Endodermal cell (in vitro differentiated cells): Measurements from ENCODE around the gene CD14. TPM values are rescaled to one million over a fixed set of nuclear protein-coding genes. Genes with fewer than 3 reads are reported as not detected.

ENCODE experiments used
- DNase-seq: peaks from one replicate; pipeline ENCODE4 v3.0.0-alpha.2; 2017
- H3K27ac ChIP-seq: 2 replicates; pipeline ENCODE4 v1.5.1; 2013; ENCODE audit warnings: mild to moderate bottlenecking, low read depth, low read length, moderate library complexity
- H3K27me3 ChIP-seq: 2 replicates; pipeline ENCODE4 v1.6.1; 2013; ENCODE audit warnings: mild to moderate bottlenecking, low read length, moderate library complexity; ENCODE audit not compliant: insufficient read depth, control insufficient read depth, poor library complexity, severe bottlenecking
- H3K36me3 ChIP-seq: 2 replicates; pipeline ENCODE4 v1.7.0; 2013; ENCODE audit warnings: mild to moderate bottlenecking, low read length, moderate library complexity; ENCODE audit not compliant: control insufficient read depth, insufficient read depth
- H3K4me1 ChIP-seq: one replicate; pipeline ENCODE4 v1.7.0; 2013; ENCODE audit warnings: low read length; ENCODE audit not compliant: control insufficient read depth, insufficient read depth
- H3K4me3 ChIP-seq: 2 replicates; pipeline ENCODE4 v1.5.1; 2013; ENCODE audit warnings: mild to moderate bottlenecking, low read length, moderate library complexity
- H3K9ac ChIP-seq: 2 replicates; pipeline ENCODE4 v1.6.1; 2013; ENCODE audit warnings: mild to moderate bottlenecking, low read length, moderate library complexity; ENCODE audit not compliant: poor library complexity, severe bottlenecking; ENCODE audit errors: extremely low read depth
- H3K9me3 ChIP-seq: 2 replicates; pipeline ENCODE4 v1.6.1; 2013; ENCODE audit warnings: mild to moderate bottlenecking, low read length, moderate library complexity; ENCODE audit not compliant: control insufficient read depth
- H3K27ac Mint-ChIP-seq: 2 replicates; pipeline ENCODE4 v1.8.0; 2020; ENCODE audit warnings: mixed read lengths
- H3K27me3 Mint-ChIP-seq: 2 replicates; pipeline ENCODE4 v1.8.0; 2021; ENCODE audit warnings: mild to moderate bottlenecking, mixed read lengths; ENCODE audit not compliant: insufficient read depth
- H3K36me3 Mint-ChIP-seq: 2 replicates; pipeline ENCODE4 v1.8.0; 2020; ENCODE audit warnings: low read depth, mixed read lengths
- H3K4me1 Mint-ChIP-seq: 2 replicates; pipeline ENCODE4 v1.8.0; 2020; ENCODE audit warnings: mixed read lengths
- H3K4me3 Mint-ChIP-seq: 2 replicates; pipeline ENCODE4 v1.8.0; 2020; ENCODE audit warnings: mild to moderate bottlenecking, moderate library complexity, mixed read lengths
- H3K9me3 Mint-ChIP-seq: 2 replicates; pipeline ENCODE4 v1.8.0; 2020; ENCODE audit warnings: mild to moderate bottlenecking, mixed read lengths
- WGBS, 2 experiments: methylation state at CpG; one replicate each; pipeline versions ENCODE4 v1.1.5 to v1.1.7; 2013; ENCODE audit warnings: missing lambda C conversion rate in 2 of 2, mixed read lengths in 1 of 2; ENCODE audit not compliant: insufficient coverage in 1 of 2, insufficient read length in 1 of 2; 5-methylcytosine and 5-hydroxymethylcytosine counted together
- total RNA-seq, 2 donors: library from RNA; stranded (reverse); fragmentation: NEBNext Ultra II Directional in 1 of 2; extraction: Animal tissue kit (Norgen Biotek cat#: 25700) in 1 of 2; gene quantifications; 2 replicates in 1 of 2; 3 replicates in 1 of 2; pipeline ENCODE4 v1.2.1, GENCODE V29; 2021
- TF ChIP-seq, protein P1 (sequence below): fragments of 200-600 bp; sonication (generic); conservative IDR thresholded peaks from 2 replicates; pipeline ENCODE4 v1.5.0; 2021; ENCODE audit warnings: antibody characterized with exemption, mild to moderate bottlenecking

The CD14 gene
- total RNA-seq, 2 donors from 2014 or later, result 0.18 TPM; not detected in 1

DNA sequence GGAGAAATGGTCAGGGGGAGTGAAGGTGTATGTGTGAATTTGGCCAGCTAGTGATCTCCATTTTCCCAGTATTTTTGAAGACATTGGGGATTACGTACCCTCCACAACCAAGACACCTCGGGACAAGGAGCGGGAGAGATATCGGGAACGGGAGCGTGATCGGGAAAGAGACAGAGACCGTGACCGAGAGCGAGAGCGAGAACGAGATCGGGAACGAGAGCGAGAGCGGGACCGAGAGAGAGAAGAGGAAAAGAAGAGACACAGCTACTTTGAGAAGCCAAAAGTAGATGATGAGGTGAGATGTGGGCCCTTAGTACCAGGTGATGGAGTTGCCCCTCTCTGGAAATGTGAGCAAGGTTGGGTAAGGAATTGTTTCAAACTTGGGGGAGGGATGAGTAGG, 25.9 kb upstream of the CD14 start:
- H3K4me3 Mint-ChIP-seq, result no peak overlapping the region
- no peaks in the 10 kb centered on the region for H3K9me3 Mint-ChIP-seq
- no peaks in the 10 kb centered on the region for H3K27me3 Mint-ChIP-seq
- H3K27ac Mint-ChIP-seq, result no peak overlapping the region
- no peak for DNase-seq
- no peaks in the 10 kb centered on the region for H3K4me1 Mint-ChIP-seq
- Histone ChIP-seq H3K27ac (no peak overlapping the region), H3K9me3 (no peaks in the 10 kb centered on the region), H3K27me3 (no peaks in the 10 kb centered on the region), H3K4me1 (no peaks in the 10 kb centered on the region), H3K9ac (no peak overlapping the region), H3K4me3 (no peak overlapping the region), H3K36me3 (peaks cover 87% of the 10 kb centered on the region)
- WGBS, 2 experiments, result 96 to 98% methylated on average over 15 to 17 of the region's 17 CpGs
- peaks cover 80% of the 10 kb centered on the region for H3K36me3 Mint-ChIP-seq
- TF ChIP-seq, protein P1, sequence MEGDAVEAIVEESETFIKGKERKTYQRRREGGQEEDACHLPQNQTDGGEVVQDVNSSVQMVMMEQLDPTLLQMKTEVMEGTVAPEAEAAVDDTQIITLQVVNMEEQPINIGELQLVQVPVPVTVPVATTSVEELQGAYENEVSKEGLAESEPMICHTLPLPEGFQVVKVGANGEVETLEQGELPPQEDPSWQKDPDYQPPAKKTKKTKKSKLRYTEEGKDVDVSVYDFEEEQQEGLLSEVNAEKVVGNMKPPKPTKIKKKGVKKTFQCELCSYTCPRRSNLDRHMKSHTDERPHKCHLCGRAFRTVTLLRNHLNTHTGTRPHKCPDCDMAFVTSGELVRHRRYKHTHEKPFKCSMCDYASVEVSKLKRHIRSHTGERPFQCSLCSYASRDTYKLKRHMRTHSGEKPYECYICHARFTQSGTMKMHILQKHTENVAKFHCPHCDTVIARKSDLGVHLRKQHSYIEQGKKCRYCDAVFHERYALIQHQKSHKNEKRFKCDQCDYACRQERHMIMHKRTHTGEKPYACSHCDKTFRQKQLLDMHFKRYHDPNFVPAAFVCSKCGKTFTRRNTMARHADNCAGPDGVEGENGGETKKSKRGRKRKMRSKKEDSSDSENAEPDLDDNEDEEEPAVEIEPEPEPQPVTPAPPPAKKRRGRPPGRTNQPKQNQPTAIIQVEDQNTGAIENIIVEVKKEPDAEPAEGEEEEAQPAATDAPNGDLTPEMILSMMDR, result no peak

DNA sequence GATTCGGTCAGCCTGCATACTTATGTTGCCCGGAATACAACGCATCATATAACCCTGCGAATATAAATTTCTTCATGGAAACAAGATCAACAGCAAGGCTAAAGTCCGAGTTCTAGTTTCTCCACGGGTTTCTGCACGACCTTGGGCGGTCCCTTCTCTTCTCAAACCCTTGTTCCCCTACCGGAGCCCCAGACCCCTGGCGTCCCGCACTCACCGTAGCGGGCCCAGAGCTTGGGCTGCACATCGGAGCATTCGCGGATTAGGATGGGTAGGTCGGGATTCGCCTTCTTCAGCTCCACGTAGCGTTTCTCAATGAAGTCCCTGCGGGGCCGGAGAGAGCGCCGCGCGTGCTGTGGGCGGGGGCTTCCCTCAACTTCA, 14.1 kb upstream of the CD14 start:
- Histone ChIP-seq H3K36me3 (peaks cover 69% of the 10 kb centered on the region), H3K9me3 (no peaks in the 10 kb centered on the region), H3K9ac (peak overlapping the region; percentile 87), H3K27ac (peak overlapping the region; percentile 53), H3K4me1 (peaks cover 3% of the 10 kb centered on the region), H3K27me3 (no peaks in the 10 kb centered on the region), H3K4me3 (peak overlapping the region; percentile 99)
- WGBS, 2 experiments, result 2 to 7% methylated on average over 14 to 27 of the region's 27 CpGs
- Mint-ChIP-seq H3K27me3 (no peaks in the 10 kb centered on the region), H3K4me3 (peak overlapping the region; percentile 88), H3K9me3 (no peaks in the 10 kb centered on the region), H3K27ac (peak overlapping the region; percentile 94), H3K36me3 (peaks cover 56% of the 10 kb centered on the region), H3K4me1 (peaks cover 9% of the 10 kb centered on the region)
- no peak for DNase-seq
- TF ChIP-seq, protein P1, result no peak

DNA sequence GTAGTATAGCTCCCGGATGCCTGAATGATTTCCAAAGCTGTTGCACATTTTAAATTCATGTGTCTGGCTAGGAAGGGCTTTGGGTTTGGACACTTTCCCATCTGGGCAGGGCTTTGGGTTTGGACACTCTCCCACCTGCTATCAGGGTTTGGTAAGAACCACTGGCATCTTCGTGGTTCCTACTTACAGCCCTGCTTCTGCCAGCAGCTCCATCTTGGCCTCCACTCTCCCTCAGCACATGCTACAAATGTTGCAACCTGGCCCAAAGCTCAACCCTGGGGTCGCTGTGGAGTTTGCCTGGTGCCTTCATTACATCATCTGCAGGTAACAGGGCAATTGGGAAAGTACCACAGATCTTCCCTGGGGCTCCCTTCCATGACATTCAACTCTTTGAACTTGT, 9.7 kb upstream of the CD14 start:
- Mint-ChIP-seq H3K27me3 (no peaks in the 10 kb centered on the region), H3K27ac (no peak overlapping the region), H3K36me3 (peaks cover 48% of the 10 kb centered on the region), H3K4me1 (peaks cover 16% of the 10 kb centered on the region), H3K9me3 (peaks cover 12% of the 10 kb centered on the region), H3K4me3 (no peak overlapping the region)
- DNase-seq, result no peak
- Histone ChIP-seq H3K4me3 (no peak overlapping the region), H3K36me3 (peaks cover 42% of the 10 kb centered on the region), H3K4me1 (peaks cover 7% of the 10 kb centered on the region), H3K9me3 (peaks cover 4% of the 10 kb centered on the region), H3K9ac (no peak overlapping the region), H3K27ac (no peak overlapping the region), H3K27me3 (no peaks in the 10 kb centered on the region)
- WGBS, 2 experiments, result 86 to 93% methylated on average over 2 to 3 of the region's 3 CpGs
- TF ChIP-seq, protein P1, result no peak
